ENCODE data around the gene CISH.

Gene CISH, protein sequence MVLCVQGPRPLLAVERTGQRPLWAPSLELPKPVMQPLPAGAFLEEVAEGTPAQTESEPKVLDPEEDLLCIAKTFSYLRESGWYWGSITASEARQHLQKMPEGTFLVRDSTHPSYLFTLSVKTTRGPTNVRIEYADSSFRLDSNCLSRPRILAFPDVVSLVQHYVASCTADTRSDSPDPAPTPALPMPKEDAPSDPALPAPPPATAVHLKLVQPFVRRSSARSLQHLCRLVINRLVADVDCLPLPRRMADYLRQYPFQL

DNA sequence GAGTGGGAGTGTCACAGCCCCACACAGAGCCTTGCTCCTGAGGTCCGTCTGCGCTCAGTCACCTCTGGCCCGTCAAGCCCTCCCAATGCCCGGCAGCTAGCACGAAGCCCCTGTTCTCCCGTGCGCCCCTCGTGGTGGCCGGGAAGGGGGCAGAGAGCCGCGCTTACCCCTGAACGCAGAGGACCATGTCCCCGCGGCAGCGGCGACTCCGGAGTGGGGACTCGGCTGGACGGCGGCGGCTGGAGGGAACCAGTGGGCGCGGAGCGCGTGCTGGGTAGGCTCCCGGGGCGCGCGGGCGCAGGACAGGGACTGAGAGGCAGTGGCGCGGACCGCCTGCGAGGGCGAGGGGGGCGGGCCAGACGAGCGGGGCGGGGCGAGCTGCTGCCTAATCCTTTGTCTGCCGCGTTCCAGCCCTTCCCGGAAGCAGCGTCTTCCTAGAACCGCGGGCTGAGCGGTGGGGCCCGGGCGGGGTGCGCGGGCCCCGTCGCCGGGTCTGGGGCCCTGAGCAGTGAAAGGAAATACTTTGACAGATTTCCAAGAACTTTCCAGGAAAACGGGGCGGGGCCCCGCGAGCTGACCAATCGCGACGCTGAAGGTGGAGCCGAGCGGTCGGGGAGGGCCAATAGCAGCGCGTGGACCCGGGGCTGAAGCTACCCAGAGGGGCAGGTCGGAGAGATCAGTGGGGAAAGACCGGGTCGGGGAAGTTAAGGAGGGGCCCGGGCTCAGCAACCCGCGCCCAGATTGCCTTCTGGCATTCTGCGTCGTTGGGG lies at the start of gene CISH:
Gene CISH (minus strand): TSS at position 311 of the 770 bp plus-strand sequence. CDS start 124 bp downstream, at position 187.
- TF ChIP-seq ARNTL (CRISPR knock-in tag; IDR thresholded peaks at IDR 0.05; ENCODE audit: borderline replicate concordance, low read depth) = no peak
- 0 out of 2 replicates have a peak, but pooled peaks have one; percentile 15 for TF ChIP-seq CSDC2 (CRISPR knock-in tag; IDR thresholded peaks at IDR 0.05)
- TF ChIP-seq ZNF8 (CRISPR knock-in tag; IDR thresholded peaks at IDR 0.05) = peak; percentile 42; the same call in 1 of the 2 replicates
- ATAC-seq = peak; percentile 83

DNA sequence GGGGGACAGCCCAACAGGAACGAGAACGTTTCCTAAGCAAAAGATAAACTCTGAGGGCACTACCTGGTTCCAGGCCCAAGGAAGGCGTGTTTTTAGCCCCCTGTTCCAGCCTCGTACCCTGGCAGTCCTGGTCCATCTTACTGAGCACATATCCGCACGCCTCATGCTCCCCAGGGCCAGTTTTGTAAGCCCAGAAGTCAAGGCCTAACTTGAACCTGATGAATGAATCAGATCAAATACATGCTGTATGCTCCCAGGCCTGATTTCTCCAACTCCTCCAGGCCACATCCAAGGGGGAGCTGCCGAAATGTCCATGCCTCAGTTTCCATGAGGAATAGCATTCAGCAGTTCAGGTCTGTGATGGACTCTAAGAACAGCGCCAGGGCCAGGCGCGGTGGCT lies 48.8 kb upstream of the CISH start:
- no peak for ATAC-seq
- TF ChIP-seq TOX (CRISPR knock-in tag; IDR thresholded peaks at IDR 0.05; ENCODE audit: borderline replicate concordance) (no peak), OSR1 (CRISPR knock-in tag; IDR thresholded peaks at IDR 0.05) (no peak), ZNF565 (CRISPR knock-in tag; conservative IDR thresholded peaks at IDR 0.05; ENCODE audit: low read depth) (no peak), ZFP30 (CRISPR knock-in tag; IDR thresholded peaks at IDR 0.05) (no peak), SNAI2 (CRISPR knock-in tag; IDR thresholded peaks at IDR 0.05) (no peak), PPARA (CRISPR knock-in tag; IDR thresholded peaks at IDR 0.05; ENCODE audit: borderline replicate concordance) (no peak), ARNTL (CRISPR knock-in tag; IDR thresholded peaks at IDR 0.05; ENCODE audit: borderline replicate concordance, low read depth) (no peak), ZNF70 (CRISPR knock-in tag; IDR thresholded peaks at IDR 0.05) (no peak), ESRRG (CRISPR knock-in tag; IDR thresholded peaks at IDR 0.05) (no peak), RARB (CRISPR knock-in tag; IDR thresholded peaks at IDR 0.05) (no peak), ISL1 (CRISPR knock-in tag; IDR thresholded peaks at IDR 0.05) (no peak), BACH2 (CRISPR knock-in tag; IDR thresholded peaks at IDR 0.05; ENCODE audit: borderline replicate concordance) (no peak)
- TF ChIP-seq, protein P1, sequence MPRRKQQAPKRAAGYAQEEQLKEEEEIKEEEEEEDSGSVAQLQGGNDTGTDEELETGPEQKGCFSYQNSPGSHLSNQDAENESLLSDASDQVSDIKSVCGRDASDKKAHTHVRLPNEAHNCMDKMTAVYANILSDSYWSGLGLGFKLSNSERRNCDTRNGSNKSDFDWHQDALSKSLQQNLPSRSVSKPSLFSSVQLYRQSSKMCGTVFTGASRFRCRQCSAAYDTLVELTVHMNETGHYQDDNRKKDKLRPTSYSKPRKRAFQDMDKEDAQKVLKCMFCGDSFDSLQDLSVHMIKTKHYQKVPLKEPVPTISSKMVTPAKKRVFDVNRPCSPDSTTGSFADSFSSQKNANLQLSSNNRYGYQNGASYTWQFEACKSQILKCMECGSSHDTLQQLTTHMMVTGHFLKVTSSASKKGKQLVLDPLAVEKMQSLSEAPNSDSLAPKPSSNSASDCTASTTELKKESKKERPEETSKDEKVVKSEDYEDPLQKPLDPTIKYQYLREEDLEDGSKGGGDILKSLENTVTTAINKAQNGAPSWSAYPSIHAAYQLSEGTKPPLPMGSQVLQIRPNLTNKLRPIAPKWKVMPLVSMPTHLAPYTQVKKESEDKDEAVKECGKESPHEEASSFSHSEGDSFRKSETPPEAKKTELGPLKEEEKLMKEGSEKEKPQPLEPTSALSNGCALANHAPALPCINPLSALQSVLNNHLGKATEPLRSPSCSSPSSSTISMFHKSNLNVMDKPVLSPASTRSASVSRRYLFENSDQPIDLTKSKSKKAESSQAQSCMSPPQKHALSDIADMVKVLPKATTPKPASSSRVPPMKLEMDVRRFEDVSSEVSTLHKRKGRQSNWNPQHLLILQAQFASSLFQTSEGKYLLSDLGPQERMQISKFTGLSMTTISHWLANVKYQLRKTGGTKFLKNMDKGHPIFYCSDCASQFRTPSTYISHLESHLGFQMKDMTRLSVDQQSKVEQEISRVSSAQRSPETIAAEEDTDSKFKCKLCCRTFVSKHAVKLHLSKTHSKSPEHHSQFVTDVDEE (CRISPR knock-in tag; IDR thresholded peaks at IDR 0.05) = no peak
- TF ChIP-seq, protein P2, sequence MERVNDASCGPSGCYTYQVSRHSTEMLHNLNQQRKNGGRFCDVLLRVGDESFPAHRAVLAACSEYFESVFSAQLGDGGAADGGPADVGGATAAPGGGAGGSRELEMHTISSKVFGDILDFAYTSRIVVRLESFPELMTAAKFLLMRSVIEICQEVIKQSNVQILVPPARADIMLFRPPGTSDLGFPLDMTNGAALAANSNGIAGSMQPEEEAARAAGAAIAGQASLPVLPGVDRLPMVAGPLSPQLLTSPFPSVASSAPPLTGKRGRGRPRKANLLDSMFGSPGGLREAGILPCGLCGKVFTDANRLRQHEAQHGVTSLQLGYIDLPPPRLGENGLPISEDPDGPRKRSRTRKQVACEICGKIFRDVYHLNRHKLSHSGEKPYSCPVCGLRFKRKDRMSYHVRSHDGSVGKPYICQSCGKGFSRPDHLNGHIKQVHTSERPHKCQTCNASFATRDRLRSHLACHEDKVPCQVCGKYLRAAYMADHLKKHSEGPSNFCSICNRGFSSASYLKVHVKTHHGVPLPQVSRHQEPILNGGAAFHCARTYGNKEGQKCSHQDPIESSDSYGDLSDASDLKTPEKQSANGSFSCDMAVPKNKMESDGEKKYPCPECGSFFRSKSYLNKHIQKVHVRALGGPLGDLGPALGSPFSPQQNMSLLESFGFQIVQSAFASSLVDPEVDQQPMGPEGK (CRISPR knock-in tag; IDR thresholded peaks at IDR 0.05; ENCODE audit: borderline replicate concordance) = no peak

DNA sequence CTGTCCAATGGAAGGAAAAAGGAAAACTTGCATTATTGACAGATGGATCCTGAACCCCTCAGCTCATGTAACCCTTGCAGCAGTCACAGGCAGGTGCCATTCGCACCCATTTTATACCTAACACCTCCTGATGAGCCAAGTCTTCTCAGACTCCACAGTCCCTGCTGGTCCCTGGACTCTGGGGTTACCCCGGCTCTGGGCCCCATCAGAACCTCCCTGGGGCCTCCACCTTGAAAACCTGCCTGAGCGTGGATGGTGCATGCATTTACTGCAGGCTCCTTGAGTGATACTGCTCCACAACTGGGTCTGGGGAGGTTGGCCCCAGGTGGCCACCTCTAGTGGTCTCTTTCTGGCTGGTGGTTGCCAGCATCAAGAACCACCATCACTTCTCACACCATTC lies 47.3 kb upstream of the CISH start:
- TF ChIP-seq ZNF70 (CRISPR knock-in tag; IDR thresholded peaks at IDR 0.05) (no peak), OSR1 (CRISPR knock-in tag; IDR thresholded peaks at IDR 0.05) (no peak)
- no peak for ATAC-seq

DNA sequence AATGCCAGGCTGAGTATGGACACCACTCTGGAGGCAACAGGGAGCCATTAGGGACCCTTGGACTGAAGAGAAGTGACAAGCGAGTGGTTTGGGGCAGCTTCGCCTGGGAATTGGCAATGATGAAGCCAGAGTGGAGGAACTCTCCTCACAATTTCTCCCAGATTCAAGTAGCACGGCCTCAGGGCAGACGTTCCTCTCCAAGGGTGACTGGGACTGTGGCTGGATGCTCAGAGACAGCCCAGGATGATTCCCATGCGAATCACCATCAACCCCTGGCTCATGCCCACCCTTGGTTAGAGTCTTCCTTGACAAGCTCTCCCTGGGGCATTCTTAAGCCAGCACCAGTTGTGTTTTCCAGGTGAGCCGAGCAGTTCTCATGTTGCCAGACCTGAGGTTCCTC lies 46.8 kb upstream of the CISH start:
- no peak for ATAC-seq
- no peak for TF ChIP-seq ARNTL (CRISPR knock-in tag; IDR thresholded peaks at IDR 0.05; ENCODE audit: borderline replicate concordance, low read depth)
- no peak for TF ChIP-seq PPARA (CRISPR knock-in tag; IDR thresholded peaks at IDR 0.05; ENCODE audit: borderline replicate concordance)
- TF ChIP-seq TCF4 (CRISPR knock-in tag; IDR thresholded peaks at IDR 0.05; ENCODE audit: borderline replicate concordance) = no peak
- no peak for TF ChIP-seq ZNF70 (CRISPR knock-in tag; IDR thresholded peaks at IDR 0.05)
- TF ChIP-seq, protein P3, sequence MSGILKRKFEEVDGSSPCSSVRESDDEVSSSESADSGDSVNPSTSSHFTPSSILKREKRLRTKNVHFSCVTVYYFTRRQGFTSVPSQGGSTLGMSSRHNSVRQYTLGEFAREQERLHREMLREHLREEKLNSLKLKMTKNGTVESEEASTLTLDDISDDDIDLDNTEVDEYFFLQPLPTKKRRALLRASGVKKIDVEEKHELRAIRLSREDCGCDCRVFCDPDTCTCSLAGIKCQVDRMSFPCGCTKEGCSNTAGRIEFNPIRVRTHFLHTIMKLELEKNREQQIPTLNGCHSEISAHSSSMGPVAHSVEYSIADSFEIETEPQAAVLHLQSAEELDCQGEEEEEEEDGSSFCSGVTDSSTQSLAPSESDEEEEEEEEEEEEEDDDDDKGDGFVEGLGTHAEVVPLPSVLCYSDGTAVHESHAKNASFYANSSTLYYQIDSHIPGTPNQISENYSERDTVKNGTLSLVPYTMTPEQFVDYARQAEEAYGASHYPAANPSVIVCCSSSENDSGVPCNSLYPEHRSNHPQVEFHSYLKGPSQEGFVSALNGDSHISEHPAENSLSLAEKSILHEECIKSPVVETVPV (CRISPR knock-in tag; IDR thresholded peaks at IDR 0.05) = no peak
- TF ChIP-seq SNAI2 (CRISPR knock-in tag; IDR thresholded peaks at IDR 0.05) = no peak
- TF ChIP-seq ZFP3 (CRISPR knock-in tag; IDR thresholded peaks at IDR 0.05) = no peak
- TF ChIP-seq, protein P4, sequence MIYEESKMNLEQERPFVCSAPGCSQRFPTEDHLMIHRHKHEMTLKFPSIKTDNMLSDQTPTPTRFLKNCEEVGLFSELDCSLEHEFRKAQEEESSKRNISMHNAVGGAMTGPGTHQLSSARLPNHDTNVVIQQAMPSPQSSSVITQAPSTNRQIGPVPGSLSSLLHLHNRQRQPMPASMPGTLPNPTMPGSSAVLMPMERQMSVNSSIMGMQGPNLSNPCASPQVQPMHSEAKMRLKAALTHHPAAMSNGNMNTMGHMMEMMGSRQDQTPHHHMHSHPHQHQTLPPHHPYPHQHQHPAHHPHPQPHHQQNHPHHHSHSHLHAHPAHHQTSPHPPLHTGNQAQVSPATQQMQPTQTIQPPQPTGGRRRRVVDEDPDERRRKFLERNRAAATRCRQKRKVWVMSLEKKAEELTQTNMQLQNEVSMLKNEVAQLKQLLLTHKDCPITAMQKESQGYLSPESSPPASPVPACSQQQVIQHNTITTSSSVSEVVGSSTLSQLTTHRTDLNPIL (CRISPR knock-in tag; IDR thresholded peaks at IDR 0.05; ENCODE audit: low read depth) = no peak
- no peak for TF ChIP-seq GLIS3 (CRISPR knock-in tag; IDR thresholded peaks at IDR 0.05)
- TF ChIP-seq ZNF8 (CRISPR knock-in tag; IDR thresholded peaks at IDR 0.05) = no peak
- TF ChIP-seq, protein P1 (CRISPR knock-in tag; IDR thresholded peaks at IDR 0.05) = no peak
- no peak for TF ChIP-seq ZNF565 (CRISPR knock-in tag; conservative IDR thresholded peaks at IDR 0.05; ENCODE audit: low read depth)
- TF ChIP-seq, protein P5, sequence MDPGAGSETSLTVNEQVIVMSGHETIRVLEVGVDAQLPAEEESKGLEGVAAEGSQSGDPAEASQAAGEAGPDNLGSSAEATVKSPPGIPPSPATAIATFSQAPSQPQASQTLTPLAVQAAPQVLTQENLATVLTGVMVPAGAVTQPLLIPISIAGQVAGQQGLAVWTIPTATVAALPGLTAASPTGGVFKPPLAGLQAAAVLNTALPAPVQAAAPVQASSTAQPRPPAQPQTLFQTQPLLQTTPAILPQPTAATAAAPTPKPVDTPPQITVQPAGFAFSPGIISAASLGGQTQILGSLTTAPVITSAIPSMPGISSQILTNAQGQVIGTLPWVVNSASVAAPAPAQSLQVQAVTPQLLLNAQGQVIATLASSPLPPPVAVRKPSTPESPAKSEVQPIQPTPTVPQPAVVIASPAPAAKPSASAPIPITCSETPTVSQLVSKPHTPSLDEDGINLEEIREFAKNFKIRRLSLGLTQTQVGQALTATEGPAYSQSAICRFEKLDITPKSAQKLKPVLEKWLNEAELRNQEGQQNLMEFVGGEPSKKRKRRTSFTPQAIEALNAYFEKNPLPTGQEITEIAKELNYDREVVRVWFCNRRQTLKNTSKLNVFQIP (CRISPR knock-in tag; IDR thresholded peaks at IDR 0.05; ENCODE audit: borderline replicate concordance, low read depth) = no peak
- TF ChIP-seq ZFP30 (CRISPR knock-in tag; IDR thresholded peaks at IDR 0.05) = no peak
